GM18868 (cell line): ENCODE measurements around the gene CDV3.

Source experiments
- ATAC-seq: cut with Tn5 transposase; IDR thresholded peaks from one replicate; pipeline ENCODE4 v1.9.1; 2021; ENCODE audit warnings: mild to moderate bottlenecking, moderate library complexity; ENCODE audit not compliant: unreplicated experiment

Gene CDV3

DNA sequence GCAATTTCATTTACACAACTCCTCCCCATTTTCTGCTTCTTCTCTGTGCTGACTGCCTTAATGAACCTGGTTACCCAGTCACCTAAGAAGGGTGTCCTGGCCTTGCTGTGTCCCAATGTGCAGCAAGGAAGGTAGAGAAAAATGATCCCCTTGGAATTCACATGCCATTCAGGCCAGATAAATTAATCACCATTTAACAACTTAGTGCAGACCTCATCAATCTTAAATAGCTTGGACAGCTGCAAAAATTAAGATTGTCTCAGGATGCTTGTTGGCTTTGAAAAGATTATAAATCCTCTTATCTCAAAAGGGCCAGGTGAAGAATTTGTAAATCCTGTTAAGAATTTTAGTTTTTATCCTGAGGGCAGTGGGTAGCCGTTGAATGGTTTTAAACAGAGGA lies 9.7 kb upstream of the CDV3 start:
- ATAC-seq = no peak

DNA sequence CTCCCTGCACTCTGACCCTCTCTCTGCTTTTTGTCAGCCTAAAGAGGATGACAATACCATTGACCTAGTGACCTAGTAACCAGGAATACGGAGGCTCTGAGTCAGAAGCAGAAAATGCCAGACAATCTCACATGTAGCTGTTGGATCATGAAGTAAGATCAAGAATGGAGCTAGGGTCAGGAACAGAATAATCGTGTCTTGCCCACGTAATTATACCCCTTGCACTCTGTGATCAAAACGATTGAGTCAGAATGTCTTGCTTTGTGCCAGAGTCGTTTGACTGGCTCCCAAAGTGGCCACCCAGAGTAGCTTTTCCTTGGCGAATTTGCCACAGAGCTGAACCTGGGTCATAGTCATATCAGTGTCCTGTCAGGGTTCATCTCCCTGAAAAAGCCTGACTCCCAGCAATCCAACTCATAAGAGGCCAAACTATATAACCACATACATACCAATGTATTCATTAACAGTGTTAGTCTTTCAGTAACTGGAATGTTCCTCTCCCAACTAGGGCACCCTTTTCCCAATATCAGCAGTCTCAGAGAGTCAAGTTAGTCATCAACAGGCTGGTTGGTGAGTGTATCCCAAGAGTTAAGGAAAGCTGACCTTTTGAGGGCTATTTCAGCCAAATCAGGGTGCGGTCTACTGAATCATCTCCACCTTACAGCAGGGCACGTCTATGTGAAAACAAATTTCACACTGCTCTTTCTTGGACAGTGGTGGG lies 5.0 kb upstream of the CDV3 start:
- ATAC-seq = no peak

DNA sequence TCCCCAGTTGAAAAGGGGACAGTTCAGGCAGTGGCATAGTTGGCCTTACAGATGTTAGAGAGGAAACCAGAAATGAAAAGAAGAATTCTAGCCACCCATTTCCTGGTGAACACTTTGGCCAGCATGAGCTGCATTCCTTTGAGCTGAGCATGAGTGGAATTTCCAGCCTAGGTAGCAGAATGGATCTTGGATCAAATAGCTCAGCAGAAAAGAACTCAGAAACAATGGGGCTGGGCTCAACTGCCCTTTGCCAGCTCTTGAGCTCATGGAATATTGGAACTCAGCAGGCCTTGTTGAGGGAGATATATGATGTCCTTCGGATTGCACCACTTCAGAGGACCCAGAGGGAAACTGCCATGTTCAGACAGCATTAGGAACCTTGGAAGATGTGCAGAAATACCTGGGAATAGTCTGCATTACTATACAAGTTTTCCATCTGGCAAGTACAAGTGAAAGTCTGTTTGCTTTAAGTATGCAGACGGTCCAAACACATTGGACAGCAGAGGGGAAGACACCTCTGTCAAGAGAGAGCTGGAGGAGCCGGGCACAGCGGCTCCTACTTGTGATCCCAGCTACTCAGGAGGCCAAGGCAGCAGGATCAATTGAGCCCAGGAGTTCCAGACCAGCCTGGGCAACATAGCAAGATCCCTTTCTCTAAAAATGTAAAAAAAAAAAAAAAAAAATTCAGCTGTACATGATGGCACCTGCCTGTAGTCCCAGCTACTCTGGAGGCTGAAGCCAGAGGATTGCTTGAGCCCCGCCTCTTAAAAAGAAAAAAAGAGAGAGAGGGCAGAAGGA lies 3.1 kb upstream of the CDV3 start:
- ATAC-seq = no peak

GRCh38 chr3:133570937-133571320 lies 2.6 kb upstream of the CDV3 start:
- no peak for ATAC-seq

DNA sequence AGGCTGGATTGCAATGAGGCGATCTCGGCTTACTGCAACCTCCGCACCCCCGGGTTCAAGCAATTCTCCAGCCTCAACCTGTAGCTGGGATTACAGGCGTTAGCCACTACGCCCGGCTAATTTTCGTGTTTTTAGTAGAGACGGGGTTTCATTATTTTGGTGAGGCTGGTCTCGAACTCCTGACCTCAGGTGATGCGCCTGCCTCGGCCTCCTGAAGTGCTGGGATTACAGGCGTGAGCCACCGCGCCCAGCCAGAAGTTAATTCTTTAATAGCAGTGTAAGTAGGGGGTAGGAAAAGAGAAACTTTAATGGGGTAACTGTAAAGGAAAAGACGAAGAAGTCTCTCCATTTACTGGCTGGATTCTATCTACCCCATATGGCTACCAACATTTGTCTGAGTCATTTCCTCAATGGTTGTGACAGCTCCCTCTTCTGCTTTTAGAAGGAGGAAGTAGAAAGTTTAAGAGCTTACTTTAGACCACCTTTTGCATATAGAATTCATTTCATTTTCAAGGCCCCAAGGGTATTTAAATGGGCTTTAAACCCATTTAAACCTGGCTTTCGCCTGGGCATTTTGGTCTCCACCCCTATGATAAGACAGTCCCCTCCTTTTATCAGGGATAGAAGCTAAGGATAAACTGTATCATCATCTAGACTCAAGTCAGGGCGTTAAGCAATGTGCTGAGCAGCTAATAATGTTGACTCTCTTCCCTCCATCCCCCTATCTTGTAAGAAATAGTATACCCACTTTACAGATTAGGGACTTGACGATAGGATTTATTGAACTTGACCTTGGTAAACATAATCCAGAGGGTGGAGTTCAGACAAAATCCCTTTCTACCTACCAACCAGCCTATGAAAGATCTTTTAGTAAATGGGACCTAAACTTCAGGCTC lies 1.1 kb upstream of the CDV3 start:
- ATAC-seq = peak; percentile 25

DNA sequence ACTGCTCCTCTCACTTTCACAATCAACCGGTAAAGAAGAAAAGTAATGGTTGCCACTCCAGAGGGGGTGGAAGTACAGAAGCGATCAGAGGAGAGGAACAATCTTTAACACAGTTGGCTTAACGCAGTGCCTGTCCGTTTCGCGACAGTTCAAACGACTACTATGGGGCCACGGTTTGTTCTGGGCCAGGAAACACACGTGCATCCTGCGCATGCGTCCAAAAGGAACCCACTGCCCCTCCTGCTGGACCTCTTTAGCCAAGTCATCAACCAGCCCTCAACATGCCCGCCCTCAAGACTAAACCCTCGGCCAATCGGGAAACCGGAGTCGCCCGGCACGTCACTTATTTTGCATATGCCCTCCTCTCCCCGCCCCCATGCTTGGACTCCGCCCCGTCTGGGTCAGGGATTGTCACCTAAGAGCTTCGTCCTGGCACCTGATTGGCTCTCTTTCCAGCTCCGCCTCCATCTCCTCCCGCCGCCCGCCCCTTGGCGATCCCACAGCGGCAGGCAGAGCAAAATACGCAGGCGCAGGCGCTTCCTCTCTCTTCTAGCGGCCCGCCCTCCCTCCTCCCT lies 345 bp upstream of the CDV3 start:
- ATAC-seq = peak; percentile 75

DNA sequence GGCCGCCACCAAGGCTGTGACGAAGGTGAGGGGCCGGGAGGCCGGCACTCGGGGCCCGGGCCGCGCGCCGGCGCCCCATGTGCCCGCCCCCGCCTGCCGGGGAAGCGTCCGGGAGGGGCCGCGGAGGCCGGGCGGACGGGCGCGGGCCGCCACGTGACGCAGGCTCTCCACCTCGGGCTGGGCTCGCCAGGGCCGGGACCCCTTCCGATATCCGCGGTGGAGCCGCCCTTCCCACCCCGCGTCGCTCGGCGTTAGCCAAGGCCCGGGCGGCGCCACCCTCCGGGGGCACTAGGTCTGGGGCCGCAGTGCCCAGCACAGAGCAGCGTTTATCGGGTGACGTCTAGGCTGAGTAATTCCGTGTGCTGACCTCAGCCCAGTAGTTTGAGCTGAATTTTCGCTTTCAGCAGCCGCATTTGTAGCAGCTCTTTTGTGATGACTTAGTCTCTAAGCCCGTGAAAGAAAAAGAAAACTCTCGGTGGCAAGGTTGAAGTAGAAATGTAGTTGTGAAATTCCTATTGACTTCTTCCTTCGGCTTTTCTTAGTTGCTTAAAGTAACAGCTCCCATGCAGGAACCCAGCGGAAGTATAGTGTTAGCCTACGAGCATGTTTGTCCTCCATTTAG lies 885 bp downstream of the CDV3 start:
- ATAC-seq = peak; percentile 34

GRCh38 chr3:133575086-133575485 lies 1.6 kb downstream of the CDV3 start:
- no peak for ATAC-seq

- ATAC-seq = no peak
These were observed 2.7 kb downstream of the CDV3 start for GRCh38 chr3:133576169-133576568.

- no peak for ATAC-seq
These were observed 5.2 kb downstream of the CDV3 start for GRCh38 chr3:133578548-133579191.

- ATAC-seq = no peak
These were observed 9.9 kb downstream of the CDV3 start for GRCh38 chr3:133583396-133583795.

- ATAC-seq = no peak
These were observed 14.5 kb downstream of the CDV3 start for GRCh38 chr3:133588035-133588434.

GRCh38 chr3:133588784-133589465 lies 15.4 kb downstream of the CDV3 start:
- no peak for ATAC-seq

- ATAC-seq = no peak
These were observed 16.0 kb downstream of the CDV3 start for GRCh38 chr3:133589503-133589902.

DNA sequence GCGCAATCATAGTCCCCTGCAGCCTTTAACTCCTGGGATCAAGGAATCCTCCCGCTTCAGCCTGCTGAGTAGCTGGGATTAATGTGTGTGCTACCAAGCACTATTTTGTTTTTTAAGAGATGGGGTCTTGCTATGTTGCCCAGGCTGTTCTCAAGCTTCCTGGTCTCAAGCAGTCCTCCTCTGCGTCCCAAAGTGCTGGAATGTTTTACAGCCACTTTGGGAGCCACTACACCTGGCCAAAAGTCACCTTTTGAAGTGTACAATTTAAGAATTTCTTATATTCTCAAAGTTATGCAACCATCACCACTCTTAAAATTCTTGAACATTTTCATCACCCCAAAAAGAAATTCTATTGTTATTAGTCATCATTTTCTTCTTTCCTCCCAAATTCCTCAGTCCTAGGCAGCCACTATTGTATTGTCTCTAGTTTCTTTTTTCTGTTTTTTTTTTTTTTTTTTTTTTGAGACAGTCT lies 17.8 kb downstream of the CDV3 start:
- ATAC-seq = no peak

DNA sequence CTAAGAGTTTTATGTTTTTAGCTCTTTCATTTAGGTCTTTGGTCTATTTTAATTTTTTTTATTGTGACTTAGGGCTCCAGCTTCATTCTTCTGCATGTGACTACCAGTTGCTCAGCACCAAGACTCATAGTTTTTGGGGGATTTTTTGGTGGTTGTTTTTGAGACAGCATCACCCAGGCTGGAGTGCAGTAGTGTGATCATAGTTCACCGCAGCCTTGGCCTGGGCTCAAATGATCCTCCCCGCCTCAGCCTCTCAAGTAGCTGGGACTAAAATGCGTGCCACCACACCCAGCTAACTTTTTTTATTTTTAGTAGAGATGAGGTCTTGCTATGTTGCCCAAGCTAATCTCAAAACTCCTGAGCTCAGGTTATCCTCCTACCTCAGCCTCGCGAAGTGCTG lies 19.4 kb downstream of the CDV3 start:
- ATAC-seq = no peak

GRCh38 chr3:133593243-133593642 lies 19.8 kb downstream of the CDV3 start:
- ATAC-seq = no peak

- ATAC-seq = no peak
These were observed 21.9 kb downstream of the CDV3 start for GRCh38 chr3:133595341-133595740.

DNA sequence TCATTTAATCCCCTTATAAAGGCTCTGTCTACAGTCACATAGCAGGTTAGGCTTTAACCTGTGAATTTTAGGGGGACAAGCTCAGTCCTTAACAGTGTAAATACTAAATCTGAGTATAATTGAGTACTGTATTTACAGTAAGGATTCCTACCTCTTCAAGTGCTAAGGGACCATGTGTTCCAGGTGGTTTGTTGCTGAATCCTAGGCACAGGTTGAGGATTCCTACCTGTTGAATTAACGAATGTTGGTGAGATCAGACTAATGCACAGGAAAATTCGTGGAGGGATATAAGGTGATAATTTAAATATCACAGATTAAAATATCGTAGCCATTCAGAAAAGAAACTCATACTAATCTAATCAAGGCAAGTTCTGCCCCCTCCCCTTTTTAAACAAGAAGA lies 24.9 kb downstream of the CDV3 start:
- no peak for ATAC-seq
